GM19397 (cell line): ENCODE results near the gene LRP11.
"Not testable (repeated sequence)": the region's sequence is repeated elsewhere in the genome, so short reads cannot be mapped to it uniquely, and the experiment has no call there.

Experiments used
- ATAC-seq: cut with Tn5 transposase; IDR thresholded peaks from one replicate; pipeline ENCODE4 v1.9.1; 2021; ENCODE audit warnings: mild to moderate bottlenecking, moderate library complexity; ENCODE audit not compliant: unreplicated experiment

Gene LRP11

GRCh38 chr6:149898966-149899365 lies 34.8 kb upstream of the LRP11 start:
- no peak for ATAC-seq

- no peak for ATAC-seq
Observed at GRCh38 chr6:149897855-149898744, 33.9 kb upstream of the LRP11 start, which contains the start of gene RAET1E. Gene RAET1E, minus strand, starts transcription at chr6:149898113. Its CDS starts 7,212 bp downstream, at chr6:149890901.

GRCh38 chr6:149897015-149897697 lies 33.0 kb upstream of the LRP11 start:
- ATAC-seq: no peak

- no peak for ATAC-seq
Observed at GRCh38 chr6:149896491-149896890, 32.3 kb upstream of the LRP11 start.

GRCh38 chr6:149895833-149896271 lies 31.7 kb upstream of the LRP11 start:
- ATAC-seq: no peak

- no peak for ATAC-seq
Observed at GRCh38 chr6:149895048-149895590, 31.0 kb upstream of the LRP11 start.

- not testable (repeated sequence) for ATAC-seq
Observed at GRCh38 chr6:149891864-149892263, 27.7 kb upstream of the LRP11 start.

GRCh38 chr6:149891259-149891658 lies 27.1 kb upstream of the LRP11 start:
- ATAC-seq: no peak

GRCh38 chr6:149890629-149891045 lies 26.5 kb upstream of the LRP11 start:
- no peak for ATAC-seq

- ATAC-seq: no peak
Observed at GRCh38 chr6:149889326-149889725, 25.2 kb upstream of the LRP11 start.

- ATAC-seq: no peak
Observed at GRCh38 chr6:149888659-149889058, 24.5 kb upstream of the LRP11 start.

- no peak for ATAC-seq
Observed at GRCh38 chr6:149888093-149888492, 23.9 kb upstream of the LRP11 start.

GRCh38 chr6:149887343-149887742 lies 23.2 kb upstream of the LRP11 start:
- no peak for ATAC-seq

GRCh38 chr6:149885888-149886287 lies 21.7 kb upstream of the LRP11 start:
- ATAC-seq: no peak

GRCh38 chr6:149884617-149885016 lies 20.5 kb upstream of the LRP11 start:
- no peak for ATAC-seq

GRCh38 chr6:149884215-149884614 lies 20.1 kb upstream of the LRP11 start:
- no peak for ATAC-seq

GRCh38 chr6:149881860-149882259 lies 17.7 kb upstream of the LRP11 start:
- ATAC-seq: no peak

GRCh38 chr6:149881066-149881766 lies 17.1 kb upstream of the LRP11 start:
- ATAC-seq: no peak

- no peak for ATAC-seq
Observed at GRCh38 chr6:149877659-149878058, 13.5 kb upstream of the LRP11 start.

GRCh38 chr6:149876241-149876933 lies 12.2 kb upstream of the LRP11 start:
- ATAC-seq: no peak
